H1 (cell line): ENCODE data around the gene MOCS3. TPM values are rescaled to one million over a fixed set of nuclear protein-coding genes. Genes with fewer than 3 reads are reported as not detected.

Experiments
- CTCF ChIA-PET: fragments of 300-600 bp; sonication (Branson Sonifier 250); formaldehyde crosslinking; loops from one replicate; lab custom pipeline; 2021; ENCODE audit not compliant: partially characterized antibody; lab: Charles Lee
- POLR2A ChIA-PET: fragments of 300-600 bp; sonication (Branson Sonifier 250); formaldehyde crosslinking; loops from one replicate; lab custom pipeline; 2021; ENCODE audit warnings: inconsistent platforms; ENCODE audit not compliant: partially characterized antibody; lab: Charles Lee
- DNase-seq, 2 experiments: peaks; one replicate each; pipeline versions ENCODE4 v3.0.0 to v3.0.0-alpha.2; 2010 to 2022; ENCODE audit warnings: low spot score in 2 of 2, low read depth in 1 of 2, mixed read lengths in 1 of 2
- FAIRE-seq: peaks from 2 replicates; lab custom pipeline; 2011; peaks lifted over from hg19 to GRCh38; lab: Jason Lieb, UNC
- H2AFZ ChIP-seq: 2 replicates; pipeline ENCODE4 v1.8.1; 2012; ENCODE audit warnings: low read length, inconsistent platforms
- H2AK5ac ChIP-seq: 2 replicates; pipeline ENCODE4 v1.6.1; 2013; ENCODE audit warnings: low read depth, low read length
- H2BK120ac ChIP-seq: replicated peaks from 2 replicates; pipeline ENCODE3; 2013; ENCODE audit warnings: low read depth, low read length, inconsistent platforms
- H2BK12ac ChIP-seq: 2 replicates; pipeline ENCODE4 v1.6.1; 2013; ENCODE audit warnings: low read depth, low read length
- H2BK15ac ChIP-seq: 2 replicates; pipeline ENCODE4 v1.6.1; 2013; ENCODE audit warnings: low read length
- H2BK20ac ChIP-seq: 2 replicates; pipeline ENCODE4 v1.6.1; 2013; ENCODE audit warnings: low read length
- H2BK5ac ChIP-seq: 2 replicates; pipeline ENCODE4 v1.6.1; 2013; ENCODE audit warnings: low read depth, low read length
- H3K14ac ChIP-seq: 2 replicates; pipeline ENCODE4 v1.6.1; 2013; ENCODE audit warnings: inconsistent platforms; ENCODE audit not compliant: insufficient read length
- H3K18ac ChIP-seq: 2 replicates; pipeline ENCODE4 v1.6.1; 2013; ENCODE audit warnings: low read length; ENCODE audit errors: extremely low read depth
- H3K23ac ChIP-seq: 2 replicates; pipeline ENCODE4 v1.6.1; 2013; ENCODE audit warnings: inconsistent platforms; ENCODE audit not compliant: insufficient read length
- H3K23me2 ChIP-seq: 2 replicates; pipeline ENCODE4 v1.6.1; 2013; ENCODE audit warnings: low read depth, low read length
- H3K27ac ChIP-seq: 2 replicates; pipeline ENCODE4 v1.6.1; 2011; ENCODE audit warnings: low read depth, low read length, inconsistent platforms
- H3K27me3 ChIP-seq, 4 experiments: replicated peaks in 1 of 4; 1 replicate in 1 of 4; 2 replicates in 3 of 4; pipeline versions ENCODE4 v1.6.1 to v1.8.1; 2011 to 2013; ENCODE audit warnings: low read length in 3 of 4, mild to moderate bottlenecking in 3 of 4, inconsistent platforms in 2 of 4, mixed read lengths in 2 of 4, moderate library complexity in 1 of 4; ENCODE audit not compliant: control insufficient read depth in 3 of 4, insufficient read depth in 3 of 4; ENCODE audit errors: extremely low read depth in 1 of 4
- H3K36me3 ChIP-seq, 4 experiments: 2 replicates each; pipeline versions ENCODE4 v1.6.1 to v1.8.1; 2011 to 2013; ENCODE audit warnings: mild to moderate bottlenecking in 4 of 4, low read length in 3 of 4, moderate library complexity in 2 of 4, control low read depth in 1 of 4, inconsistent platforms in 1 of 4; ENCODE audit not compliant: insufficient read depth in 4 of 4, control insufficient read depth in 2 of 4
- H3K4ac ChIP-seq: replicated peaks from 2 replicates; pipeline ENCODE3; 2013; ENCODE audit warnings: low read length, low read depth, mixed read lengths, inconsistent platforms; ENCODE audit not compliant: insufficient read length
- H3K4me1 ChIP-seq, 4 experiments: replicated peaks in 1 of 4; 1 replicate in 1 of 4; 2 replicates in 3 of 4; pipeline versions ENCODE4 v1.6.1 to v1.8.1; 2011 to 2013; ENCODE audit warnings: low read length in 3 of 4, inconsistent platforms in 2 of 4, mixed read lengths in 1 of 4; ENCODE audit not compliant: insufficient read depth in 4 of 4, control insufficient read depth in 3 of 4
- H3K4me2 ChIP-seq, 2 experiments: 2 replicates each; pipeline versions ENCODE4 v1.6.1 to v1.8.1; 2011 to 2013; ENCODE audit warnings: low read depth in 2 of 2, low read length in 2 of 2, control low read depth in 1 of 2, inconsistent platforms in 1 of 2, mild to moderate bottlenecking in 1 of 2; ENCODE audit not compliant: insufficient read depth in 1 of 2
- H3K4me3 ChIP-seq, 4 experiments: fragments of 200-600, 300-600 bp in 1 of 4; sonication (generic), shearing (Covaris generic), sonication (Bioruptor Twin) in 1 of 4; 2 replicates each; pipeline versions ENCODE4 v1.5.1 to v1.8.1; 2011 to 2016; ENCODE audit warnings: low read length in 4 of 4, low read depth in 3 of 4, control low read depth in 2 of 4, inconsistent platforms in 2 of 4, mild to moderate bottlenecking in 2 of 4, mixed read lengths in 1 of 4, moderate library complexity in 1 of 4; ENCODE audit not compliant: insufficient read depth in 2 of 4; ENCODE audit errors: extremely low read depth in 1 of 4
- H3K56ac ChIP-seq: replicated peaks from 2 replicates; pipeline ENCODE3; 2013; ENCODE audit warnings: low read depth, mild to moderate bottlenecking, mixed read lengths, low read length, inconsistent platforms; ENCODE audit not compliant: insufficient read length
- H3K79me1 ChIP-seq: 2 replicates; pipeline ENCODE4 v1.6.1; 2013; ENCODE audit warnings: low read depth, low read length, control low read depth
- H3K79me2 ChIP-seq, 2 experiments: 2 replicates each; pipeline versions ENCODE4 v1.6.1 to v1.8.1; 2012 to 2013; ENCODE audit warnings: low read length in 2 of 2, mild to moderate bottlenecking in 2 of 2, inconsistent platforms in 1 of 2; ENCODE audit not compliant: insufficient read depth in 2 of 2, control insufficient read depth in 1 of 2
- H3K9ac ChIP-seq, 4 experiments: replicated peaks in 1 of 4; 1 replicate in 1 of 4; 2 replicates in 3 of 4; pipeline versions ENCODE4 v1.6.1 to v1.8.1; 2011 to 2013; ENCODE audit warnings: low read depth in 3 of 4, low read length in 3 of 4, control low read depth in 2 of 4, mild to moderate bottlenecking in 2 of 4, moderate library complexity in 2 of 4, inconsistent platforms in 1 of 4; ENCODE audit errors: extremely low read depth in 1 of 4
- H3K9me3 ChIP-seq, 2 experiments: 2 replicates each; pipeline versions ENCODE4 v1.6.1 to v1.8.1; 2012 to 2013; ENCODE audit warnings: mild to moderate bottlenecking in 2 of 2, moderate library complexity in 2 of 2, control low read depth in 1 of 2, inconsistent platforms in 1 of 2, low read depth in 1 of 2, low read length in 1 of 2, mixed read lengths in 1 of 2; ENCODE audit not compliant: insufficient read depth in 2 of 2
- H4K20me1 ChIP-seq, 2 experiments: replicated peaks in 1 of 2; 2 replicates each; pipeline versions ENCODE3 to v1.8.1; 2011 to 2013; ENCODE audit warnings: inconsistent platforms in 2 of 2, low read length in 2 of 2, mild to moderate bottlenecking in 1 of 2; ENCODE audit not compliant: insufficient read depth in 2 of 2, control insufficient read depth in 1 of 2
- H4K5ac ChIP-seq: 2 replicates; pipeline ENCODE4 v1.6.1; 2013; ENCODE audit warnings: low read length, low read depth, mixed read lengths, inconsistent platforms; ENCODE audit not compliant: insufficient read length
- H4K8ac ChIP-seq: 2 replicates; pipeline ENCODE4 v1.8.0; 2013; ENCODE audit warnings: mild to moderate bottlenecking, moderate library complexity, low read length, inconsistent platforms; ENCODE audit not compliant: insufficient read depth; ENCODE audit errors: extremely low read depth
- H4K91ac ChIP-seq: replicated peaks from 2 replicates; pipeline ENCODE3; 2013; ENCODE audit warnings: low read length, mixed read lengths, inconsistent platforms; ENCODE audit not compliant: insufficient read length
- KDM4A ChIP-seq: IDR thresholded peaks from one replicate; pipeline ENCODE4 v1.7.1; 2012; ENCODE audit warnings: low read depth, mild to moderate bottlenecking, moderate library complexity, low read length, inconsistent platforms; ENCODE audit not compliant: severe bottlenecking
- KDM5A ChIP-seq: fragments of 200-600 bp; IDR thresholded peaks from 2 replicates; pipeline ENCODE4 v1.7.1; 2012; ENCODE audit warnings: mild to moderate bottlenecking, low read length, inconsistent platforms, mixed read lengths
- SUZ12 ChIP-seq: fragments of 200-600 bp; sonication (generic); IDR thresholded peaks from 2 replicates; pipeline ENCODE4 v1.6.1; 2012; ENCODE audit warnings: mild to moderate bottlenecking, inconsistent platforms, low read length, moderate library complexity, mixed read lengths
- WGBS, 2 experiments: shearing (Covaris generic) in 1 of 2; methylation state at CpG; one replicate each; pipeline versions ENCODE4 v1.1.6 to v1.1.7; 2013 to 2015; ENCODE audit warnings: low lambda C conversion rate in 2 of 2, mixed read lengths in 2 of 2, inconsistent platforms in 1 of 2, low coverage in 1 of 2, missing lambda C conversion rate in 1 of 2; ENCODE audit not compliant: insufficient replicate concordance in 2 of 2, insufficient coverage in 1 of 2, insufficient read length in 1 of 2; ENCODE audit errors: extremely low coverage in 1 of 2, missing lambda C conversion rate in 1 of 2; 5-methylcytosine and 5-hydroxymethylcytosine counted together
- polyA plus RNA-seq, 7 experiments: library from polyadenylated mRNA; depleted of rRNA in 3 of 7; stranded (reverse) in 5 of 7; unstranded in 2 of 7; fragments of >200 nt in 5 of 7; fragments of 200-250 nt in 2 of 7; gene quantifications; 1 replicate in 5 of 7; 2 replicates in 1 of 7; 4 replicates in 1 of 7; pipeline versions ENCODE4 v1.2.1 to v1.2.3, GENCODE V29; 2011 to 2013; ENCODE audit warnings: missing spikeins in 2 of 7, mixed read lengths in 2 of 7
- total RNA-seq: library from RNA; stranded (reverse); fragmentation: NEBNext Ultra II Directional; extraction: Animal tissue kit (Norgen Biotek cat#: 25700); gene quantifications from 2 replicates; pipeline ENCODE4 v1.2.1, GENCODE V29; 2021

MOCS3 gene
- total and polyA plus RNA-seq, 2 of the 8 experiments (the other 6 are each of a cell fraction or from before 2014, with no cell fraction given), result 6.2 to 6.3 TPM

DNA sequence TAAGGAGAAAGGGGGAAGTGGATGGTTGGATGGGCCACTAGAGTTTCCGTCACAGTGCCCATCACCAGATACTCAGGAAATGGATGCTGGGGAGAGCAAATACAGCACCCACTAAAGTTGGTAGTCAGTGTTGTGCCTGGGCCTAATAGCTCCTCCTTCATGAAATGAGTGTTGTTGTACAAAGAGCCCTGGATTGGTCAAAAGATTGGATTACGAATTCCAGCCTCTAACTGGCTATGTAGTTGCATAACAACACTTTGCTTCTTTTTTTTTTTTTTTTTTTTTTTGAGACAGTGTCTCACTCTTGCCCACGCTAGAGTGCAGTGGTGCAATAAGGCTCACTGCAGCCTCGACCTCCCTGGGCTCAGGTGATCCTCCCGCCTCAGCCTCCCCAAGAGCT is 36.9 kb downstream of the MOCS3 start:
- no peaks in the 10 kb centered on the region for H3K23me2 ChIP-seq
- FAIRE-seq (no peak), DNase-seq (no peak)
- H3K4me2 ChIP-seq, result no peak overlapping the region
- H3K14ac ChIP-seq, result no peak overlapping the region
- no peak overlapping the region for H4K5ac ChIP-seq
- no peak overlapping the region for H3K23ac ChIP-seq
- no peak overlapping the region for H3K56ac ChIP-seq
- no peak overlapping the region for H3K18ac ChIP-seq
- no peak overlapping the region for H3K27ac ChIP-seq
- peaks cover 3 to 14% (median 6%) of the 10 kb centered on the region in 4 experiments; a peak in 6 of 7 replicates for H3K4me1 ChIP-seq
- no peak overlapping the region for H4K91ac ChIP-seq
- H2AFZ ChIP-seq, result no peak overlapping the region
- POLR2A ChIA-PET, result no interaction called here
- H3K79me1 ChIP-seq, result no peaks in the 10 kb centered on the region
- H3K79me2 ChIP-seq, result no peaks in the 10 kb centered on the region
- H3K4ac ChIP-seq, result no peak overlapping the region
- H3K9me3 ChIP-seq, result no peaks in the 10 kb centered on the region
- H3K27me3 ChIP-seq, result peaks cover 0 to 2% (median 0%) of the 10 kb centered on the region in 4 experiments; a peak in 2 of 7 replicates
- no peak overlapping the region for H2BK120ac ChIP-seq
- no peak overlapping the region for H2BK12ac ChIP-seq
- no peak overlapping the region for H2BK15ac ChIP-seq
- H4K8ac ChIP-seq, result no peak overlapping the region
- no peaks in the 10 kb centered on the region for H3K36me3 ChIP-seq
- H3K9ac ChIP-seq, result no peak overlapping the region
- CTCF ChIA-PET, result interaction anchor here (0.6 to 14.3 kb wide), 7 partner anchors 9 to 326 kb away, joined by 3 to 245 read pairs (median 9); no protein-coding TSS in a partner anchor
- no peak overlapping the region for H2BK5ac ChIP-seq
- H3K4me3 ChIP-seq, result no peak overlapping the region
- H2AK5ac ChIP-seq, result no peak overlapping the region
- no peak overlapping the region for H2BK20ac ChIP-seq
- 100% methylated on average over 4 of the region's 5 CpGs; no CpG with 5 or more reads in 1 of the 2 experiments for WGBS, 2 experiments
- TF ChIP-seq KDM5A, result no peak
- no peak for TF ChIP-seq KDM4A
- TF ChIP-seq SUZ12, result no peak
- H4K20me1 ChIP-seq, result no peaks in the 10 kb centered on the region
